GM19397 (cell line): Measurements from ENCODE around the gene ERGIC3.

Experiments
- ATAC-seq: cut with Tn5 transposase; IDR thresholded peaks from one replicate; pipeline ENCODE4 v1.9.1; 2021; ENCODE audit warnings: mild to moderate bottlenecking, moderate library complexity; ENCODE audit not compliant: unreplicated experiment

ERGIC3 gene

GRCh38 chr20:35560105-35560511 is 18.2 kb downstream of the ERGIC3 start:
- ATAC-seq: no peak

GRCh38 chr20:35560541-35560940 is 18.7 kb downstream of the ERGIC3 start:
- no peak for ATAC-seq

- no peak for ATAC-seq
Measured at GRCh38 chr20:35561268-35561667, 19.4 kb downstream of the ERGIC3 start.

GRCh38 chr20:35561671-35562070 is 19.8 kb downstream of the ERGIC3 start:
- ATAC-seq: no peak

GRCh38 chr20:35562541-35563110 is 20.7 kb downstream of the ERGIC3 start:
- ATAC-seq: no peak

- no peak for ATAC-seq
Measured at GRCh38 chr20:35563834-35564233, 22.0 kb downstream of the ERGIC3 start.

- no peak for ATAC-seq
Measured at GRCh38 chr20:35564905-35565304, 23.0 kb downstream of the ERGIC3 start.

GRCh38 chr20:35568645-35569044 is 26.8 kb downstream of the ERGIC3 start:
- no peak for ATAC-seq

GRCh38 chr20:35571555-35571954 is 29.7 kb downstream of the ERGIC3 start:
- no peak for ATAC-seq

GRCh38 chr20:35572838-35573237 is 31.0 kb downstream of the ERGIC3 start:
- no peak for ATAC-seq

GRCh38 chr20:35575958-35576357 is 34.1 kb downstream of the ERGIC3 start:
- no peak for ATAC-seq

- no peak for ATAC-seq
Measured at GRCh38 chr20:35576816-35577215, 34.9 kb downstream of the ERGIC3 start.

GRCh38 chr20:35578469-35578868 is 36.6 kb downstream of the ERGIC3 start:
- no peak for ATAC-seq

- no peak for ATAC-seq
Measured at GRCh38 chr20:35579196-35579595, 37.3 kb downstream of the ERGIC3 start.

- ATAC-seq: no peak
Measured at GRCh38 chr20:35582131-35582530, 40.3 kb downstream of the ERGIC3 start.

GRCh38 chr20:35582741-35583404 is 41.0 kb downstream of the ERGIC3 start:
- no peak for ATAC-seq

- ATAC-seq: no peak
Measured at GRCh38 chr20:35583636-35584560, 42.0 kb downstream of the ERGIC3 start.

GRCh38 chr20:35586751-35587425 is 45.0 kb downstream of the ERGIC3 start:
- ATAC-seq: no peak

GRCh38 chr20:35587436-35587835 is 45.6 kb downstream of the ERGIC3 start:
- ATAC-seq: no peak

GRCh38 chr20:35588397-35588796 is 46.5 kb downstream of the ERGIC3 start:
- no peak for ATAC-seq

- no peak for ATAC-seq
Measured at GRCh38 chr20:35592339-35592974, 50.6 kb downstream of the ERGIC3 start.
